GM21576 (cell line): ENCODE measurements around the gene UBFD1.
"Not testable (repeated sequence)": the region's sequence is repeated elsewhere in the genome, so short reads cannot be mapped to it uniquely, and the experiment has no call there.

Source experiments
- ATAC-seq: cut with Tn5 transposase; IDR thresholded peaks from one replicate; pipeline ENCODE4 v1.9.1; 2021; ENCODE audit warnings: mild to moderate bottlenecking, moderate library complexity; ENCODE audit not compliant: unreplicated experiment

Gene UBFD1

GRCh38 chr16:23597003-23597756 is 39.7 kb downstream of the UBFD1 start:
- ATAC-seq, result no peak

GRCh38 chr16:23607726-23608125 is 50.2 kb downstream of the UBFD1 start:
- ATAC-seq, result no peak

- ATAC-seq, result no peak
Measured at GRCh38 chr16:23608194-23608593, 50.7 kb downstream of the UBFD1 start.

GRCh38 chr16:23609929-23610328 is 52.4 kb downstream of the UBFD1 start:
- no peak for ATAC-seq

GRCh38 chr16:23610905-23611304 is 53.4 kb downstream of the UBFD1 start:
- ATAC-seq, result not testable (repeated sequence)

GRCh38 chr16:23611936-23612335 is 54.4 kb downstream of the UBFD1 start:
- no peak for ATAC-seq

- no peak for ATAC-seq
Measured at GRCh38 chr16:23615805-23616204, 58.3 kb downstream of the UBFD1 start.
